Sigmoid colon (tissue), 4 donors: ENCODE measurements around the gene CBFA2T3.

Source experiments
- EP300 ChIP-seq, 4 donors: sonication (generic); formaldehyde crosslinking; IDR thresholded peaks; one replicate each; pipeline ENCODE4 v1.6.1; 2017; ENCODE audit warnings: antibody characterized with exemption in 4 of 4
- POLR2A ChIP-seq, 2 donors: fragments of 450-650 bp; IDR thresholded peaks; one replicate each; pipeline ENCODE4 v1.6.1; 2016; ENCODE audit warnings: antibody characterized with exemption in 2 of 2, mild to moderate bottlenecking in 2 of 2, moderate library complexity in 2 of 2
- POLR2AphosphoS5 ChIP-seq, 4 donors: sonication (generic); formaldehyde crosslinking; IDR thresholded peaks; one replicate each; pipeline ENCODE4 v1.6.1; 2017; ENCODE audit warnings: antibody characterized with exemption in 4 of 4
- TF ChIP-seq, protein P1 (sequence below), 4 experiments: fragments of 450-650 bp in 3 of 4; fragments of 200-600 bp in 1 of 4; IDR thresholded peaks; one replicate each; pipeline ENCODE4 v1.5.1; 2016 to 2019; ENCODE audit warnings: antibody characterized with exemption in 4 of 4, mild to moderate bottlenecking in 3 of 4, moderate library complexity in 2 of 4

DNA sequence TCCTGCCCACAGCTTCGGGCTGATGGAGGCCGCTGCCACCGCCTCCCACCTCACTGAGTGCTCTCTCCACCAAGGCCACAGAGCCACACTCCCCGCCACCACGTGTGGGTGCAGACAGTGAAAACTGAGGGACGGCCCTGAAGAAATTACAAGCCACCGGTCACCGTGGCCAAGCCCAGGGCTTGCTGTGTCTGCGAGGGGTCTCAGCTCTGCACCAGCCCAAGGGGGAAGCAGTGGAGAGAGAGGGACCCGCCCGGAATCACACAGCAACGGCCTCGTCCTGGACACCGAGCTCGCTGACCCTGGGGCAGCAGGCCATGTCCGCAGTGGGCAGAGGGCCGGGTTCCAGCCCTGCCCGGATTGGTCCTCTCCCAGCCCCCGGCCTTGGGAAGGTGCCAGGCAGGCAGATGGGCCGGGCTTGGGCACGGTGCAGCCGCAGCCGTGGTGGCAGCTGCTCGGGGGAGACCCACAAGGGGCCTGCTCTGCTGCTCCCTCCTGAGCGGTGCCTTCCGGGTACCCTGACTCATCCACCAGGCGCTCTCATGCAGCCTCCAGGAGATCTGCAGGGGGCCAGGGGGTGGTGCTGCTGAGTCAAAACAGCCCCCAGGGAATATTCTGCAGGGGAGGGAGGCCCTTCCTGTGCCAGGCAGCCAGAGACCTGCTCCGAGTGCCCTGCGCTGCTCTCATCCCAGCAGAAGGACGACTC is 52.0 kb downstream of the CBFA2T3 start:
- TF ChIP-seq, protein P1, sequence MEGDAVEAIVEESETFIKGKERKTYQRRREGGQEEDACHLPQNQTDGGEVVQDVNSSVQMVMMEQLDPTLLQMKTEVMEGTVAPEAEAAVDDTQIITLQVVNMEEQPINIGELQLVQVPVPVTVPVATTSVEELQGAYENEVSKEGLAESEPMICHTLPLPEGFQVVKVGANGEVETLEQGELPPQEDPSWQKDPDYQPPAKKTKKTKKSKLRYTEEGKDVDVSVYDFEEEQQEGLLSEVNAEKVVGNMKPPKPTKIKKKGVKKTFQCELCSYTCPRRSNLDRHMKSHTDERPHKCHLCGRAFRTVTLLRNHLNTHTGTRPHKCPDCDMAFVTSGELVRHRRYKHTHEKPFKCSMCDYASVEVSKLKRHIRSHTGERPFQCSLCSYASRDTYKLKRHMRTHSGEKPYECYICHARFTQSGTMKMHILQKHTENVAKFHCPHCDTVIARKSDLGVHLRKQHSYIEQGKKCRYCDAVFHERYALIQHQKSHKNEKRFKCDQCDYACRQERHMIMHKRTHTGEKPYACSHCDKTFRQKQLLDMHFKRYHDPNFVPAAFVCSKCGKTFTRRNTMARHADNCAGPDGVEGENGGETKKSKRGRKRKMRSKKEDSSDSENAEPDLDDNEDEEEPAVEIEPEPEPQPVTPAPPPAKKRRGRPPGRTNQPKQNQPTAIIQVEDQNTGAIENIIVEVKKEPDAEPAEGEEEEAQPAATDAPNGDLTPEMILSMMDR (IDR thresholded peaks at IDR 0.05): no peak
- no peak for TF ChIP-seq EP300 (IDR thresholded peaks at IDR 0.05)
- no peak for TF ChIP-seq POLR2A (IDR thresholded peaks at IDR 0.05)
- peak in 1 of 4 donors; percentile 24 for TF ChIP-seq POLR2AphosphoS5 (IDR thresholded peaks at IDR 0.05)
